ENCODE results near the gene ARHGEF28. TPM values are rescaled to one million over a fixed set of nuclear protein-coding genes. Genes with fewer than 3 reads are reported as not detected.

Gene ARHGEF28
- polyA plus RNA-seq, 1 donor from 2014 or later: not detected

GRCh38 chr5:73928476-73929070, 302.6 kb downstream of the ARHGEF28 start:
- Histone ChIP-seq H3K9me3 (ENCODE audit: low read length) (no peaks in the 10 kb centered on the region), H3F3A (ENCODE audit: insufficient read depth, low read length, poor library complexity, severe bottlenecking) (no peaks in the 10 kb centered on the region)
- TF ChIP-seq MXI1 (conservative IDR thresholded peaks at IDR 0.05; ENCODE audit: poor library complexity, severe bottlenecking) (no peak), REST (IDR thresholded peaks at IDR 0.05; ENCODE audit: borderline replicate concordance) (no peak), CTCF (IDR thresholded peaks at IDR 0.05; ENCODE audit: poor library complexity, severe bottlenecking) (no peak), TAF1 (IDR thresholded peaks at IDR 0.05; ENCODE audit: low read depth) (no peak), SMC3 (conservative IDR thresholded peaks at IDR 0.05; ENCODE audit: poor library complexity) (no peak), EZH2 (IDR thresholded peaks at IDR 0.05; ENCODE audit: borderline replicate concordance, insufficient read depth, low read length, poor library complexity, severe bottlenecking) (no peak), RAD21 (conservative IDR thresholded peaks at IDR 0.05) (no peak), POLR2AphosphoS5 (IDR thresholded peaks at IDR 0.05) (no peak), EP300 (conservative IDR thresholded peaks at IDR 0.05; ENCODE audit: poor library complexity, severe bottlenecking) (no peak)

GRCh38 chr5:73935719-73936118, 309.7 kb downstream of the ARHGEF28 start:
- Histone ChIP-seq H3K27ac (ENCODE audit: low read length) (no peak overlapping the region), H3K4me3 (ENCODE audit: low read length) (no peak overlapping the region), H3K79me2 (replicated peaks; ENCODE audit: insufficient read depth, low read length) (no peaks in the 10 kb centered on the region), H4K20me1 (ENCODE audit: insufficient read depth) (no peaks in the 10 kb centered on the region), H3K36me3 (ENCODE audit: insufficient read depth, low read length) (no peaks in the 10 kb centered on the region), H3F3A (ENCODE audit: insufficient read depth, low read length, poor library complexity, severe bottlenecking) (no peaks in the 10 kb centered on the region), H3K9me3 (ENCODE audit: low read length) (no peaks in the 10 kb centered on the region), H3K27me3 (ENCODE audit: insufficient read depth, low read depth, low read length) (no peaks in the 10 kb centered on the region), H2AFZ (ENCODE audit: low read depth, low read length) (no peak overlapping the region), H3K9ac (ENCODE audit: low read length) (no peak overlapping the region), H3K9me2 (ENCODE audit: insufficient read depth, low read length) (no peaks in the 10 kb centered on the region), H3K4me2 (ENCODE audit: low read length) (no peak overlapping the region)
- no peak for TF ChIP-seq RAD21 (conservative IDR thresholded peaks at IDR 0.05)
- TF ChIP-seq REST (IDR thresholded peaks at IDR 0.05; ENCODE audit: borderline replicate concordance): no peak
- TF ChIP-seq EP300 (conservative IDR thresholded peaks at IDR 0.05; ENCODE audit: poor library complexity, severe bottlenecking): no peak
- TF ChIP-seq MXI1 (conservative IDR thresholded peaks at IDR 0.05; ENCODE audit: poor library complexity, severe bottlenecking): no peak
- TF ChIP-seq SMC3 (conservative IDR thresholded peaks at IDR 0.05; ENCODE audit: poor library complexity): no peak
- no peak for TF ChIP-seq EZH2 (IDR thresholded peaks at IDR 0.05; ENCODE audit: borderline replicate concordance, insufficient read depth, low read length, poor library complexity, severe bottlenecking)
- no peak for TF ChIP-seq TAF1 (IDR thresholded peaks at IDR 0.05; ENCODE audit: low read depth)
- TF ChIP-seq POLR2AphosphoS5 (IDR thresholded peaks at IDR 0.05): no peak
- TF ChIP-seq CTCF (IDR thresholded peaks at IDR 0.05; ENCODE audit: poor library complexity, severe bottlenecking): no peak

More at GRCh38 chr5:73928476-73929070, 302.6 kb downstream of the ARHGEF28 start:
- Histone ChIP-seq H3K9ac (ENCODE audit: low read length) (no peak overlapping the region), H3K27me3 (ENCODE audit: insufficient read depth, low read depth, low read length) (no peaks in the 10 kb centered on the region), H4K20me1 (ENCODE audit: insufficient read depth) (no peaks in the 10 kb centered on the region), H2AFZ (ENCODE audit: low read depth, low read length) (no peak overlapping the region), H3K27ac (ENCODE audit: low read length) (no peak overlapping the region), H3K79me2 (replicated peaks; ENCODE audit: insufficient read depth, low read length) (no peaks in the 10 kb centered on the region), H3K36me3 (ENCODE audit: insufficient read depth, low read length) (no peaks in the 10 kb centered on the region), H3K4me3 (ENCODE audit: low read length) (no peak overlapping the region), H3K9me2 (ENCODE audit: insufficient read depth, low read length) (no peaks in the 10 kb centered on the region), H3K4me2 (ENCODE audit: low read length) (no peak overlapping the region)

Measured in neural cell (in vitro differentiated cells).